HCT116 (cell line): Measurements from ENCODE around the gene RAMP2. TPM values are rescaled to one million over a fixed set of nuclear protein-coding genes. Genes with fewer than 3 reads are reported as not detected.
A peak's percentile ranks its signal among the peaks of the same experiment; 100 is the strongest.

ENCODE experiments used
- ATAC-seq: fragments of 200-7000 bp; cut with Tn5 transposase; 2 replicates; pipeline ENCODE4 v1.9.1; 2020; ENCODE audit warnings: mild to moderate bottlenecking, moderate library complexity
- BruUV-seq: library from RNA; stranded (reverse); fragments of 400-500 nt; replicated peaks from 2 replicates; lab custom pipeline; 2021; lab: Mats Ljungman, UMichigan
- CTCF ChIA-PET: fragments of 300-600 bp; sonication (Branson Sonifier 250); formaldehyde crosslinking; loops from one replicate; lab custom pipeline; 2021; ENCODE audit warnings: antibody characterized with exemption; lab: Charles Lee
- POLR2A ChIA-PET: fragments of 300-600, 350-600 bp; sonication (Branson Sonifier 250); formaldehyde crosslinking; loops from one replicate; lab custom pipeline; 2021; ENCODE audit warnings: antibody characterized with exemption; lab: Charles Lee
- RAD21 ChIA-PET, 2 experiments: fragments of 300-600 bp; sonication (Branson Sonifier 250); formaldehyde crosslinking; loops; one replicate each; lab custom pipeline; 2023; ENCODE audit warnings: low total read pairs in 2 of 2; ENCODE audit not compliant: uncharacterized antibody in 2 of 2, unreplicated experiment in 2 of 2, low non-redundant PET in 1 of 2; lab: Charles Lee
- DNase-seq: peaks from one replicate; pipeline ENCODE4 v3.0.0-alpha.2; 2010; ENCODE audit warnings: low read depth, low spot score
- H2AFZ ChIP-seq: fragments of 200-600 bp; shearing (Covaris generic), sonication (generic); 2 replicates; pipeline ENCODE4 v1.6.1; 2017; ENCODE audit warnings: low read depth, mixed run types, mixed read lengths, antibody characterized with exemption, low read length; ENCODE audit not compliant: poor library complexity, severe bottlenecking
- H3K27ac ChIP-seq: 2 replicates; pipeline ENCODE4 v1.5.1; 2012; ENCODE audit warnings: low read depth, low read length
- H3K27me3 ChIP-seq: fragments of 200-600 bp; sonication (generic); 2 replicates; pipeline ENCODE4 v1.6.1; 2016; ENCODE audit warnings: mixed run types, low read length, mixed read lengths; ENCODE audit not compliant: insufficient read depth
- H3K36me3 ChIP-seq, 2 experiments: fragments of 200-500 bp in 1 of 2; fragments of 200-600 bp in 1 of 2; sonication (Bioruptor generic) in 1 of 2; sonication (generic) in 1 of 2; 2 replicates each; pipeline versions ENCODE4 v1.5.1 to v1.6.1; 2014 to 2016; ENCODE audit warnings: low read length in 2 of 2, inconsistent platforms in 1 of 2, mixed read lengths in 1 of 2, mixed run types in 1 of 2; ENCODE audit not compliant: insufficient read depth in 2 of 2, control insufficient read depth in 1 of 2
- H3K4me1 ChIP-seq, 2 experiments: fragments of 200-600 bp in 1 of 2; sonication (generic) in 1 of 2; 2 replicates each; pipeline versions ENCODE4 v1.5.1 to v1.6.1; 2012 to 2017; ENCODE audit warnings: low read length in 2 of 2, inconsistent platforms in 1 of 2, mild to moderate bottlenecking in 1 of 2, mixed read lengths in 1 of 2, mixed run types in 1 of 2, moderate library complexity in 1 of 2; ENCODE audit not compliant: insufficient read depth in 2 of 2, control insufficient read depth in 1 of 2
- H3K4me2 ChIP-seq: fragments of 200-600 bp; sonication (generic); 2 replicates; pipeline ENCODE4 v1.6.1; 2017; ENCODE audit warnings: mixed run types, low read length, mixed read lengths
- H3K4me3 ChIP-seq, 2 experiments: fragments of 200-600 bp in 1 of 2; sonication (generic) in 1 of 2; replicated peaks in 1 of 2; 2 replicates each; pipeline ENCODE4 v1.5.1; 2011 to 2016; ENCODE audit warnings: low read length in 2 of 2, control low read depth in 1 of 2, low read depth in 1 of 2, mild to moderate bottlenecking in 1 of 2, mixed read lengths in 1 of 2, mixed run types in 1 of 2
- H3K79me2 ChIP-seq: fragments of 200-600 bp; sonication (generic); 2 replicates; pipeline ENCODE4 v1.6.1; 2017; ENCODE audit warnings: mild to moderate bottlenecking, mixed run types, low read length, moderate library complexity, mixed read lengths; ENCODE audit not compliant: insufficient read depth
- H3K9ac ChIP-seq: fragments of 200-600 bp; sonication (generic); 2 replicates; pipeline ENCODE4 v1.6.1; 2016; ENCODE audit warnings: low read length, mixed read lengths
- H3K9me2 ChIP-seq: fragments of 200-600 bp; sonication (generic), shearing (Covaris generic); 2 replicates; pipeline ENCODE4 v1.6.1; 2017; ENCODE audit warnings: mixed run types, mild to moderate bottlenecking, moderate library complexity; ENCODE audit not compliant: insufficient read depth
- H3K9me3 ChIP-seq, 2 experiments: fragments of 200-500 bp in 1 of 2; fragments of 200-600 bp in 1 of 2; sonication (Bioruptor generic) in 1 of 2; sonication (generic) in 1 of 2; 2 replicates each; pipeline ENCODE4 v1.6.1; 2014 to 2017; ENCODE audit warnings: low read length in 2 of 2, mixed read lengths in 2 of 2, inconsistent platforms in 1 of 2, low read depth in 1 of 2, mild to moderate bottlenecking in 1 of 2, mixed run types in 1 of 2, moderate library complexity in 1 of 2; ENCODE audit not compliant: control insufficient read depth in 1 of 2, insufficient read depth in 1 of 2
- H4K20me1 ChIP-seq: fragments of 200-600 bp; sonication (generic), shearing (Covaris generic); 2 replicates; pipeline ENCODE4 v1.6.1; 2017; ENCODE audit warnings: mixed run types, mild to moderate bottlenecking, moderate library complexity; ENCODE audit not compliant: insufficient read depth
- CBX3 ChIP-seq: IDR thresholded peaks from 2 replicates; pipeline ENCODE4 v1.6.1; 2012; ENCODE audit warnings: low read depth
- CEBPB ChIP-seq: IDR thresholded peaks from 2 replicates; pipeline ENCODE4 v1.6.1; 2012; ENCODE audit warnings: low read depth
- CTCF ChIP-seq, 3 experiments: fragments of 200-600 bp in 1 of 3; sonication (generic) in 1 of 3; IDR thresholded peaks in 2 of 3; conservative IDR thresholded peaks in 1 of 3; 2 replicates each; pipeline ENCODE4 v1.5.1; 2012 to 2017; ENCODE audit warnings: low read depth in 2 of 3, low read length in 2 of 3, antibody characterized with exemption in 1 of 3, borderline replicate concordance in 1 of 3, control low read depth in 1 of 3, mild to moderate bottlenecking in 1 of 3, mixed read lengths in 1 of 3, mixed run types in 1 of 3, moderate library complexity in 1 of 3; ENCODE audit not compliant: insufficient read depth in 1 of 3
- EGR1 ChIP-seq: IDR thresholded peaks from 2 replicates; pipeline ENCODE4 v1.6.1; 2012; ENCODE audit warnings: low read depth
- ELF1 ChIP-seq: IDR thresholded peaks from 2 replicates; pipeline ENCODE4 v1.6.1; 2012; ENCODE audit warnings: low read depth, borderline replicate concordance
- EZH2 ChIP-seq: fragments of 200-600 bp; sonication (generic); IDR thresholded peaks from 2 replicates; pipeline ENCODE4 v1.6.1; 2017; ENCODE audit warnings: antibody characterized with exemption, mixed run types
- EZH2phosphoT487 ChIP-seq: fragments of 200-600 bp; IDR thresholded peaks from 2 replicates; pipeline ENCODE4 v1.6.1; 2018; ENCODE audit warnings: antibody characterized with exemption, borderline replicate concordance
- FOSL1 ChIP-seq: IDR thresholded peaks from 2 replicates; pipeline ENCODE4 v1.6.1; 2012; ENCODE audit warnings: low read depth
- JUND ChIP-seq: IDR thresholded peaks from 2 replicates; pipeline ENCODE4 v1.6.1; 2012
- POLR2A ChIP-seq: IDR thresholded peaks from 2 replicates; pipeline ENCODE4 v1.7.0; 2011; ENCODE audit warnings: borderline replicate concordance; ENCODE audit not compliant: insufficient read depth, insufficient read length; ENCODE audit errors: extremely low read depth
- POLR2AphosphoS5 ChIP-seq: IDR thresholded peaks from 2 replicates; pipeline ENCODE4 v1.6.1; 2011; ENCODE audit warnings: mild to moderate bottlenecking, low read depth, low read length, moderate library complexity
- RAD21 ChIP-seq: IDR thresholded peaks from 2 replicates; pipeline ENCODE4 v1.6.1; 2012; ENCODE audit warnings: low read depth, mild to moderate bottlenecking
- REST ChIP-seq: IDR thresholded peaks from 2 replicates; pipeline ENCODE4 v1.6.1; 2012; ENCODE audit warnings: low read depth
- SIN3A ChIP-seq: IDR thresholded peaks from 2 replicates; pipeline ENCODE4 v1.6.1; 2012; ENCODE audit warnings: low read depth
- SP1 ChIP-seq: IDR thresholded peaks from 2 replicates; pipeline ENCODE4 v1.6.1; 2012; ENCODE audit warnings: low read depth
- SRF ChIP-seq: IDR thresholded peaks from 2 replicates; pipeline ENCODE4 v1.6.1; 2012; ENCODE audit warnings: low read depth
- TCF7L2 ChIP-seq: IDR thresholded peaks from 2 replicates; pipeline ENCODE4 v1.7.0; 2011; ENCODE audit warnings: borderline replicate concordance, inconsistent platforms; ENCODE audit not compliant: insufficient read depth, insufficient read length; ENCODE audit errors: extremely low read depth
- ZNF274 ChIP-seq: fragments of 200-500 bp; sonication (Bioruptor generic); IDR thresholded peaks from 2 replicates; pipeline ENCODE4 v1.6.1; 2014; ENCODE audit warnings: mild to moderate bottlenecking, low read depth, low read length, inconsistent platforms
- intact Hi-C: fragments of 100-400 bp; cut with micrococcal nuclease; formaldehyde crosslinking; loops from 2 replicates; pipeline ENCODE4 v1.10.0; 2022
- total RNA-seq: library from RNA; stranded (reverse); gene quantifications from one replicate; pipeline ENCODE4 v1.2.1, GENCODE V29; 2021; ENCODE audit not compliant: unreplicated experiment

The RAMP2 gene
- total RNA-seq, 1 experiment from 2014 or later: not detected

GRCh38 chr17:42798383-42799380 is 37.7 kb downstream of the RAMP2 start, which contains the start of the genes CNTD1 and COA3:
Gene CNTD1, plus strand, starts transcription at chr17:42798861. Its CDS starts 207 bp downstream, at chr17:42799068.
Gene COA3, minus strand, starts transcription at chr17:42798704. Its CDS starts 23 bp downstream, at chr17:42798681.
- Histone ChIP-seq H3K9me2 (no peaks in the 10 kb centered on the region), H3K9ac (peak within 1 kb of the TSS; percentile 83), H3K27ac (peak within 1 kb of the TSS; percentile 26), H3K79me2 (peaks cover 8% of the 10 kb centered on the region; the same call in 1 of the 2 replicates), H3K27me3 (no peaks in the 10 kb centered on the region), H3K4me2 (peak within 1 kb of the TSS; percentile 85), H3K9me3 (no peaks in the 10 kb centered on the region), H2AFZ (peak within 1 kb of the TSS; percentile 52), H3K36me3 (no peaks in the 10 kb centered on the region), H4K20me1 (no peaks in the 10 kb centered on the region), H3K4me3 (peak within 1 kb of the TSS; percentile 83 to 88), H3K4me1 (peaks cover 4 to 9% of the 10 kb centered on the region in 2 experiments; a peak in 2 of 4 replicates)
- CTCF ChIA-PET: interaction anchor here (0.8 to 1.5 kb wide), 4 partner anchors 19 to 220 kb away, joined by 3 to 8 read pairs (median 4); partner anchors contain the start of gene BECN1
- peak; percentile 86 for DNase-seq
- intact Hi-C loops: no loop called here
- peak; percentile 100 for ATAC-seq
- POLR2A ChIA-PET: interaction anchor here (1.0 kb wide), 1 partner anchor 26 kb away, joined by 3 read pairs; the partner anchor contains the start of gene BECN1
- RAD21 ChIA-PET: interaction anchor here in 1 of 2 experiments (0.6 kb wide), 1 partner anchor 47 kb away, joined by 8 read pairs; no protein-coding TSS in a partner anchor
- BruUV-seq: no TSS peak
- TF ChIP-seq POLR2A: no peak
- TF ChIP-seq ZNF274: no peak
- no peak for TF ChIP-seq SRF
- peak; percentile 84; the same call in 1 of the 2 replicates for TF ChIP-seq SP1
- TF ChIP-seq CTCF (IDR thresholded peaks at IDR 0.05 in 2 of 3, conservative IDR thresholded peaks at IDR 0.05 in 1 of 3; ENCODE audit: borderline replicate concordance in 1 of 3, insufficient read depth in 1 of 3, low read depth in 2 of 3, low read length in 2 of 3): no peak
- no peak for TF ChIP-seq EGR1
- TF ChIP-seq TCF7L2: no peak
- no peak for TF ChIP-seq RAD21
- TF ChIP-seq EZH2phosphoT487: no peak
- no peak for TF ChIP-seq REST
- no peak for TF ChIP-seq FOSL1
- TF ChIP-seq CBX3: peak; percentile 100
- TF ChIP-seq EZH2: no peak
- TF ChIP-seq POLR2AphosphoS5: peak; percentile 87
- no peak for TF ChIP-seq ELF1
- no peak for TF ChIP-seq CEBPB
- TF ChIP-seq JUND: no peak
- TF ChIP-seq SIN3A: peak; percentile 51; the same call in 1 of the 2 replicates
